Activated T-cell treated with anti-CD3 and anti-CD28 coated beads for 4 hours (primary cell): Measurements from ENCODE around the gene TAC3.
"Not testable (repeated sequence)": the region's sequence is repeated elsewhere in the genome, so short reads cannot be mapped to it uniquely, and the experiment has no call there.

Experiments used
- DNase-seq: peaks from one replicate; pipeline ENCODE4 v3.0.0-alpha.2; 2020

Gene TAC3

GRCh38 chr12:57016348-57016747 lies at the start of gene TAC3:
Gene TAC3 (minus strand): TSS chr12:57016529. CDS start chr12:57015797, 732 bp downstream.
- no peak for DNase-seq

GRCh38 chr12:57063991-57064685 lies 47.8 kb upstream of the TAC3 start:
- DNase-seq, result peak; percentile 44

- no peak for DNase-seq
Measured at GRCh38 chr12:57058454-57058853, 42.1 kb upstream of the TAC3 start.

GRCh38 chr12:57057067-57057751 lies 40.9 kb upstream of the TAC3 start:
- DNase-seq, result no peak

GRCh38 chr12:57055824-57056223 lies 39.5 kb upstream of the TAC3 start:
- no peak for DNase-seq

- DNase-seq, result not testable (repeated sequence)
Measured at GRCh38 chr12:57053901-57054300, 37.6 kb upstream of the TAC3 start.

DNA sequence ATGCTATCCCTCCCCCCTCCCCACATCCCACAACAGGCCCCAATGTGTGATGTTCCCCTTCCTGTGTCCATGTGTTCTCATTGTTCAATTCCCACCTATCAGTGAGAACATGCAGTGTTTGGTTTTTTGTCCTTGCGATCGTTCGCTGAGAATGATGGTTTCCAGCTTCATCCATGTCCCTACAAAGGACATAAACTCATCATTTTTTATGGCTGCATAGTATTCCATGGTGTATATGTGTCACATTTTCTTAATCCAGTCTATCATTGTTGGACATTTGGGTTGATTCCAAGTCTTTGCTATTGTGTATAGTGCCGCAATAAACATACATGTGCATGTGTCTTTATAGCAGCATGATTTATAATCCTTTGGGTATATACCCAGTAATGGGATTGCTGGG lies 36.8 kb upstream of the TAC3 start:
- DNase-seq, result not testable (repeated sequence)

- no peak for DNase-seq
Measured at GRCh38 chr12:57051011-57051410, 34.7 kb upstream of the TAC3 start.

DNA sequence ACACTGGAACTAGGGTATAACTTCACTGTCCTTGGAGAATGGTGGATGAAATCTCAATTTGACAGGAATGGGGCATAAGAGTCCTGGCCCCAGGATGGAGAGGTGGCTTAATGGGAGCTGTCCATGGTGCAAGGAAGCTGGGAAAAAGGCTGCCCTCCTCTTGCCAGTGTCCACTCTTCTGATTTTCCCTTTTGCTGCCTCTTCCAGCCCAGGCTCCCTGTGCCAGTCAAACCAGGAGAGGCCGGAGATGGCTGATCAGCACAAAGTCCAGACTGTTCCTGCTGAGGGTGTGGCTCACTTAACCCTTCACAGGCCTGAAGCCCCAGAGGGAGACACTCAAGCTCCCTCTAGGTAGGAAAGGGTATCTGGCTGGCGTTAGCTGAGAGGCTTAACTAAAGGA lies 33.6 kb upstream of the TAC3 start, which contains the start of gene MYO1A:
Gene MYO1A (minus strand): TSS at position 240 of the 400 bp plus-strand sequence. CDS start 1,806 bp downstream, outside the sequence.
- no peak for DNase-seq

- DNase-seq, result no peak
Measured at GRCh38 chr12:57049119-57049446, 32.8 kb upstream of the TAC3 start.

GRCh38 chr12:57048423-57049118 lies 32.2 kb upstream of the TAC3 start:
- DNase-seq, result no peak

DNA sequence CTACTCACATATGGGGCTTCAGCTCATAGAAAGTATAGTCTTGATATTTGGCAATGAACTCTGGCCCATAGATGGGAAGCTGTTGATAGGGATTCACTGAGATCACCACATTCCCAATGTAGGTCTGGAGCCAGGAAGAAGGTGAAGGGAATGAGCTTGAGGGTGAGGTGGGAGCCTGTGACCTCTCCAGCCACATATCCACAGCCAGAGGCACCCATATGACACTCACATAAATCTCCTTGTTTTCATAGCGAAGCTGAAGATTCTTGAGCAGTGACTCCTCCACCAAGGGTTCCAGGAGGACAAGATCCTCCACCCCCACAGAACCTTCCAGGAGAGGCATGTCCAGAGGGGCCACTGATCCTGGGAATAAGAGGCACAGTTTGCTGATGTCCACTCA lies 31.7 kb upstream of the TAC3 start:
- no peak for DNase-seq

GRCh38 chr12:57046947-57047890 lies 30.9 kb upstream of the TAC3 start:
- no peak for DNase-seq

GRCh38 chr12:57046086-57046791 lies 29.9 kb upstream of the TAC3 start:
- DNase-seq, result no peak

DNA sequence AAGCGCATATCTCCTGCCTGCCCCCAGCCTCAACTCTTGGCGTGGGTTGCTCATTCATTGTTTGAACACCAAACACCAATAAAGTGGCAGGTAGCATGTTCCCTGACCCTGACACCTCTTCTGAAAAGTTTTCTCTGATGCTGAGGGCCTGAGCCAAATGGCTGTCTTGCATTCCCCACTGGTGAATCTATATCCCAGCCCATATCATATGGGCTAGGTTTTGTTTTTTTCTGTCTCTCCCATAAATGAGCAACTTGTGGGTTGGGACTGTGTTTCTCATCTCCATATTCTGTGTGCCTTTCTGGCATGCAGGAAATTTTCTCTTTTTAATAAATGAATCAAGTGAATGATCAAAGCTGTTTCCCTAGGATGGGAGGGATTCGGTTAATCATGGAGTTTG lies 28.6 kb upstream of the TAC3 start:
- no peak for DNase-seq

- DNase-seq, result no peak
Measured at GRCh38 chr12:57044468-57044867, 28.1 kb upstream of the TAC3 start.

DNA sequence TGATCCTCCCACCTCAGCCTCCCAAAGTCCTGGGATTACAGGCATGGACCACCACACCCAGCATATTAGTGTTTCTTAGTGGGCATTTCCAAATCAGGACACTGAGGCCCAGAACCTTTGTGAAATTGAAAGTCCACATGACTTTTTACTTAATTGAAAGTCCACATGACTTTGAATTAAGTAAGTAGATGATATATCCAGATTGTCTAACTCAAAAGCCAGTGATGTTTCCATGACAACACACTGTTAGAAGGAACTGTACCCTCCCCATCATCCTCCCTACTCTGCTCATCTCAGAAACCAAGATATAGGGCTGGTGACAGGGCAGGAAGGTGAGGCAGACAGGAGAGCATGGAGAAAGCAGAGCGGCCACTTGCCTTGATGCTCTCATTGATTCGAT lies 26.4 kb upstream of the TAC3 start:
- no peak for DNase-seq

GRCh38 chr12:57040750-57041149 lies 24.4 kb upstream of the TAC3 start:
- no peak for DNase-seq

- DNase-seq, result no peak
Measured at GRCh38 chr12:57040211-57040610, 23.9 kb upstream of the TAC3 start.

DNA sequence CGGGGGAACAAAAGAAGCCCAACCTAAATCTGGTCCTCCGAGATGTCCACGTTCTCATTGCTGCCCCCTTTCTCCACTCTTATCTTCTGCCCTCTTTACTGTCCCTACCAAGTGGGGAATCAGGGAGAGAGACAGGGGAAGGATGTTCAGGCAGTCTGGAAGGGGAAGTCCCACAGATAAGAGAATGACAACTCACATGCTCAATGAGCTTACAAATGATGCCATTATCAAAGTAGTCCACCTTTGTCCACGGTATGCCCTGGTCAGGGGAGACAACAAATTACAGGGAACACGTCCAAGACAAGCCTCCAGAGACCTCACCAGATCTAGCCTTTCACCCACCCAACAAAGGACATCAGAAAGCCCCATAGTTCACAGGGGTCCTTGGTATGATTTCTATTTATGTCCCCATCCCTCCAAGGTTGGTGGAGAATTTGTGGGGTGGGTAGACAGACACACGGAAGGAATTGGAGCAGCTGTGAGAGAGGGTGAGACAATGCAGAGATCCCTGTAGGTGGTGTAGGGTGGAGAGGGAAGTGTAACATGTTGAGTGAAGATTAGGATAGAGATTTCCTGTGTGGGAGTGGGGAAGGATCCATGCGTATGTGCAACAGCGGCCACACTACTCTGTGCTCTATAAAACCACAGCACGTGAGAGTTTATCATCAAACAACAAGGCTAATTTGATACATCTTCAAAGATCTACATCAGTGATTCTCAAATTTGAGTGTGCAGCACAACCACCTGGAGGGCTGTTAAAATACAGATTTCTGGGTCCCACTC lies 22.9 kb upstream of the TAC3 start:
- no peak for DNase-seq

GRCh38 chr12:57037264-57037663 lies 20.9 kb upstream of the TAC3 start:
- no peak for DNase-seq
